NCI-H524 treated with DMSO at 0.1 percent for 48 hours (cell line): Measurements from ENCODE around the gene MMD2.
"Not testable (repeated sequence)": the region's sequence is repeated elsewhere in the genome, so short reads cannot be mapped to it uniquely, and the experiment has no call there.

ENCODE experiments used
- DNase-seq: peaks from one replicate; lab custom pipeline; 2025; lab: John Stamatoyannopoulos, UW

Gene MMD2

DNA sequence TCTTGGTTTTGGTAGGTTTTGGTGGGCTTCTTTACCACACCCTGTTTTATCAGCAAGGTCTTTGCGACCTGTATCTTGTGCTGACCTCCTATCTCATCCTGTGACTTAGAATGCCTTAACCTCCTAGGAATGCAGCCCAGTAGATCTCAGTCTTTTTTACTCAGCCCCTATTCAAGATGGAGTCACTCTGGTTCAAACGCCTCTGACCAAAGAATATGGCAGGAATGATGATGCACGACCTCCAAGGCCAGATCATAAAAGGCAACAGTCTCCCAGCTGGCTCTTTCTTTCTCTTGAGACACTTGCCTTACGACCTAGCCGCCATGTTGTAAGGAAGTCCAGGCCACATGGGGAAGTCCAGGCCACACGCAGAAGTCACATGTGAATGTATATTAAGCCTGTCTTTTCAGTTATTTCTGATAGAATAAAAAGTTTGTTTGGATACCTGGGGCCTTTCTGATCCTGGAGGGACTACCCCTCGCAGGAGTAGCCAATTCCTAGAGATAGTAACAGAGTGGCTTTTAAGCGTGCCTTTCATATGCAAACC, 65.0 kb downstream of the MMD2 start:
- no peak for DNase-seq

GRCh38 chr7:4893188-4893587, 65.8 kb downstream of the MMD2 start:
- not testable (repeated sequence) for DNase-seq

DNA sequence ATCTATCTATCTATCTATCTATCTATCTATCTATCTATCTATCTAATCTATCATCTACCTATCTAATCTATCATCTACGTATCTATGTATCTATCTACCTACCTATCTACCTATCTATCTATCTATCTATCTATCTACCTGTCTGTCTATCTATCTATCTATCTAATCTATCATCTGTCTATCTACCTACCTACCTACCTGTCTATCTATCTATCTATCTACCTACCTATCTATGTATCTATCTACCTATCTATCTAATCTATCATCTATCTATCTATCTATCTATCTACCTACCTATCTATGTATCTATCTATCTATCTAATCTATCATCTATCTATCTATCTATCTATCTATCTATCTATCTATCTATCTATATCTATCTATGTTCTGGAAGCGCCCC, 67.5 kb downstream of the MMD2 start:
- DNase-seq, result not testable (repeated sequence)

- no peak for DNase-seq
Observed at GRCh38 chr7:4889682-4890081, 69.3 kb downstream of the MMD2 start.

- DNase-seq, result no peak
Observed at GRCh38 chr7:4888161-4888560, 70.8 kb downstream of the MMD2 start.

- DNase-seq, result no peak
Observed at GRCh38 chr7:4886671-4887070, 72.3 kb downstream of the MMD2 start.

GRCh38 chr7:4885317-4885807, 73.6 kb downstream of the MMD2 start:
- DNase-seq, result no peak

DNA sequence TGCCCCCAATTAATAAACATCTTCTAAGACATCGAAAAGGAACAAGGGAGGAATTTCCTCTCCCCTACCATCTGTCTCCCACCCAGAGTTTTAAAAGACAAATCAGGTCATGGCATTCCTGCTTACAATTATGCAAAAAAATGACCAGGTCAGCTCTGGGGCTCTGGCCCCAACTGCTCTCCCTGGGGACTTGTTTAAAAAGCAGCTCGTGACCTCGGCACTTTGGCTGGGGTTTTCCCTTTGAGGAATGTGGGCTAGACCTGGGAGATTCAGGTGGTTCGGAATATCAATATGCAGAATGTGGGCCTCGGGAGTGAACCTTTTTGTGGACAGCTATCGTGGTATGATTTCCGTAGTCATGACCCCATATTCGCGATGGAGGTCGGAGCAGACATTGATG, 74.8 kb downstream of the MMD2 start:
- DNase-seq, result no peak

DNA sequence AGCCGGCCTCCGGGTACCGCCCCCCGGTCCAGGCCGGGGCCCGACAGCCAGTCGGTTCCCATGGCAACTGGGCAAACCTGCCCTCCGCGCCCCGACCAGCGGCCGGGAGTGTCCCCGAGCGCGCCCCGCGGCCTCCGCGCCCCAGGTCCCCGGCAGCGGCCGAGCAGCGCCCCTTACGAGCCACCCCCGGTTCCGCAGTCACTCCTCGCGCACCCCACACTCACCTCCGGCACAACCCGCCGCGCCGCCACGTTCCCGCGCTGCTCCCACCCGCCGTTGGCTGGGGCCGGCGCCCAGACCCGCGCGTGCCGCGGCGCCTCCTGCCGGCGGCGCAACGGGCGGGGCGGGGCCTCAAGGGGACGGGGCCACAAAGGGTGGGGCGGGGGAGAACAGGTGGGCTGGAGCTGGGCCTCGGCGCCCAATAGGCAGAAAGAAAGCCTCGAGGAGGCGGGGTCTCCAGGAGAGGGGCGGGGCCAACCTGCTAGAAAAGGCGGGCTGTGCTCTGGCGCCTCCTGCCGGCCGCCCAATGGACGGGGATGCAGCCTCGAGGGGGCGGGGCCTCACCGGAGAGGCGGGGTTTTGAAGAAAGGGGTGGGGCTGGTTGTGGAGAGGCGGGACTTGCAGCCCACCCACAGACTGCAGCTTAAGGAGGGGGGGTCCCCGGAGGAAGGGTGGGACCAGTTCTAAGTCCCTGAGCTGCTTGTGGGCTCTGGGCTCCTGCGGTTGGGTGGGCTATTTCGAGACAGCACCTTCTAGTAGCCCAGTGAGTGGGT, 75.4 kb downstream of the MMD2 start, which contains the start of gene RADIL:
TSS of gene RADIL (minus strand) at position 345 of the 773 bp plus-strand sequence. CDS start 5,577 bp downstream, outside the sequence.
- peak; percentile 6 for DNase-seq

DNA sequence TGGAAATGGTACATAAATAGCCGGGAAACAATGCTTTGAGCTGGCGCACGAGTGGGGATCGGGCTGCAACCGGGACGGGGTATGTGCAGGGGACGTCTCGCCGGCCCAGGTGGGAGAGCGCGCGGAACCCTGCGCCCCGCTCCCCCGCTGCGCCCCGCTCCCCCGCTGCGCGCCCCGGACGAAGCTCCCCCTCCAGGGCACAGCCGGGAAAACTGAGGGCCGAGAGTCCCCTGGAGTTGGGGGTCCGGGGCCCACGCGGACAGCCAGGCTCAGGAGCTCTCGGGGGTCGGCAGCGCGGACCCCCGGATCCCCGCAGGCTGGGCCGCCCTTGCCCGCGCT, 76.0 kb downstream of the MMD2 start:
- DNase-seq, result no peak

- DNase-seq, result no peak
Observed at GRCh38 chr7:4882169-4883032, 76.6 kb downstream of the MMD2 start.

DNA sequence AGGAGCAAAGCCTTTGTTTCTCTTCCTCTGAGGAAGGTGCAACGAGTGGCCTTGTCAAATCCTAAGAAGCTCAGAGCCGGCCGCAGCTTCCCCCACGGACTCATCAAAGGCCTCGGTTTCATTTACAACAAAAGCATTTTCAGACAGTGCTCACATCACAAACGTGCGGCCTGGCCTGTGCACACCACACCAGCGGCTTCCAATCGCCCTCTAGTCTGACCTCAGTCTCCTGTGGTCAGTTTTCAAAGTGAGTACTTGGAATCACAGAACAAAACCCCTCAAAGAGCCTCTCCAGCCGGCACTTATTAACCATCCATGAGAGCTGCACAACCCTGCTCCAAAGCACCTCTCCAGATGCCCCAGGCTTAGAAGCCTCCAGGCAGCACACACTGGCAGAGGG, 78.8 kb downstream of the MMD2 start:
- no peak for DNase-seq

GRCh38 chr7:4879396-4880081, 79.4 kb downstream of the MMD2 start:
- no peak for DNase-seq

DNA sequence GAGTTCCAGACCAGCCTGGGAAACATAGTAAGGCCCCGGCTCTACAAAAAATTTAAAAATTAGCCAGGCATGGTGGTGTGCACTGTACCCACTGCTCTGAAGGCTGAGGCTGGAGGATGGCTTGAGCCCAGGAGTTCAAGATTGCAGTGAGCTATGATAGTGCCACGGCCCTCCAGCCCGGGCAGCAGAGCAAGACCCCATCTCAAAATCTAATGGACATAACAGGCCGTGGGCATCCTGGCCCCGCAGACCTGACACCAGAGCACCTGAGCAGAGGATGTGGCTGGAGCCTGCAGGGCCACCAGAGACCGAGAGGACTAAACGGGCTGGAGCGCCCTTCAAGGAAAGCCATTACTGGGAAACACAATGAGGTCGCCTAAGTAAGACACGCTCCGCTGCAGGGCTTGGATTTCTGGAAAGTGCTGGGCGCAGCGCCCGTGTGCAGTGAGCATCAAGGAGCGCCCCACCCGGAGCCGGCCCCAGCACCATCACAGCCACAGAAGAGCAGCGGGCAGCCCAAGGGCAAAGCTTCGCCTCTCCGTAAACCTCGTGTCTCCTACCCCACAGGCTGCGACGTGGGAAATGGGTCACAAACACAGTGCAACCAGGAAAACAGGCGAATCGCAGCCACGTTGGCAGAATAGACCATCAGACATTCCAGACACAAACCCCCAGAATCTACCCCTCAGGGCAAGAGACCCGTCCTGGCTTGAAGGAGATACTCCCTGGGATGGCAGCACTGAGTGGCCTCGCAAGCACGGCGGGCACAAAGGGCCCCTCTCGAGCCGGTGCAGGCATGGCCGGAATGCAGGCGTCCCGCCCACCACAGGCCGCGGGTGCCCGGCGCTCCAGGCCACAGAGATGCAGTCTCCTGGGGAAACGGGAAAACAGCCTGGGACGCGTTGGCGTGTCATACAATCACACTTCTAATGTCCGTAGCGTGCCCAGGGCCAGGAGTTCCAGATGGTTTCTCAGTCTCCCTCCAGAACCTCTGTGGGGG, 80.4 kb downstream of the MMD2 start:
- no peak for DNase-seq

GRCh38 chr7:4876586-4876985, 82.4 kb downstream of the MMD2 start:
- DNase-seq, result no peak

DNA sequence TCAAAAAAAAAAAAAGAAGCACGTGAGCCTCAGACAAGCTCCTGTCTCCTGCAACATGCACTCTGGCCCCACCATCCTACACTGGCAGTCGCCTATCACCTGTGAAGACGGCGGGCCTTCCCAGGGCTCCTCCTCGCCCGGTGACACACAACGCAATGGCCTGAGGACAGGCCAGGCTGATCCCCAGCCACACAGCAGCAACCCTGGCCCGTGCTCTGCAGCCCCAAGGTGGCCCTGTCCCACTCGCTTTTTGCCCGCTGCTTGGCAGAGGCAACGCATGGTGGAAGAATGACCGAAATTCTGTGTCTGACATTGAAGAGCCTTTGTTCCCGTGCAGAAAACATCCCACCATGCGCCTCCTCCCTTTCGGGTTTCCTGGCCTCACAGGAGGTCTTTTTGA, 83.6 kb downstream of the MMD2 start:
- DNase-seq, result no peak

- no peak for DNase-seq
Observed at GRCh38 chr7:4873071-4873944, 85.7 kb downstream of the MMD2 start.

- DNase-seq, result no peak
Observed at GRCh38 chr7:4871930-4872675, 86.9 kb downstream of the MMD2 start.

- DNase-seq, result no peak
Observed at GRCh38 chr7:4871056-4871680, 87.8 kb downstream of the MMD2 start.
